GM21381 (cell line): ENCODE measurements around the gene ZC3H12A.

ENCODE experiments used
- ATAC-seq: cut with Tn5 transposase; IDR thresholded peaks from one replicate; pipeline ENCODE4 v1.9.1; 2021; ENCODE audit warnings: mild to moderate bottlenecking, moderate library complexity; ENCODE audit not compliant: unreplicated experiment

ZC3H12A gene

DNA sequence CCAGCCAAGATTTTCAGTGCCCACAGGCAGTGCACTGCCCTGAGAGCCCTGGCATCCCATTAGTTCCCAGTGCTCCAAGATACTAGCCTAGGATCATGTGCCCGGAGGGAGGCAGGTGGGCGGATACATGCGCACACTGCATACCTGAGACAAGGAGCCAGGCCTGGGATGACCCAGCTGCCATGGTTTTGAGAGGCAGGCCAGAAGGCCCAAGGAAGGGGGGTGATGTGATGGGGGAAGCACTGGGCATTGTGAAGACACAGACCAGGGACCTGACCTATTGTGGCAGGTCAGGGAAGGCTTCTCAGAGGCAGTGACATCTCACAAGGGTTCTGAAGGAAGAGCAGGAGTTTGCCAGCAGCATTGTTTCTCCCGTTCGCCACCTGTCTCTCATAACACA, 3.6 kb downstream of the ZC3H12A start:
- no peak for ATAC-seq

DNA sequence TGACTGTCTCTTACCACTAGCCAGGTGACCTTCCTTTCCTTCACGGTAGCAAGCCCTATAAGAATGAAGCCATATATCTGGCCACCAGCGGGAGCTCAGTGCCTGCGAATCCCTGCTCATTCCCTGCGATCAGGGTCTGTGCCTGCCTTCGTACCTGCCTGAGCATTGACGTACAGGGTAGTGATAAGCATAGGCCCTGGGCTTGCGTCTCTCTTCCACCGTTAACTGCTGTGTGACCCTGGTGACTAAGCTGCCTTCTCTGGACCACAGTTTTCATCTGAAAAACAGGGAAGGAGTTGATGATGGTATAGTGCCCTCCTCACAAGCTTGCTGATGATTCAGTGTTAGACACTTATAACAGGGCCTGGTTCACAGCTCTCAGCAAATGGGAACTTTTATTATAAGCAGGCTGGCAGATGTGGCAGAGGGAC, 4.1 kb downstream of the ZC3H12A start:
- ATAC-seq = no peak

DNA sequence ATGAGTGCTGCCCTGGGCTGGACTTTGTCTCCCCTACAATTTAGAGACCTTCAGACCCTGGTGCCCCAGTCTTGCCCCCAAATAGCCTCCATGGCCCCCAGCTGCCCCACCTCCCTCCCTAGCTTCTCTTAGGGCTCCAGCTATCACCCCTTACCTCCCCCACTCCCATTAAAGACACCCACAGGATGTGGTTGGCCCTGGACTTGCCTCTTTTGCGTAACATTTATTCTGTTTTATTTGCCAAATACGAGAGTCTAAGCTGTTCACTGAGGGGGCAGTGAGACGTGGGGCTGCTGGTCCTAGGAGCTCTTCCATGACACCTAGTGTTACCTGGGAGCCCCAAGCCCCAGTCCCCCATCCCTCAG, 4.5 kb downstream of the ZC3H12A start:
- ATAC-seq = no peak

DNA sequence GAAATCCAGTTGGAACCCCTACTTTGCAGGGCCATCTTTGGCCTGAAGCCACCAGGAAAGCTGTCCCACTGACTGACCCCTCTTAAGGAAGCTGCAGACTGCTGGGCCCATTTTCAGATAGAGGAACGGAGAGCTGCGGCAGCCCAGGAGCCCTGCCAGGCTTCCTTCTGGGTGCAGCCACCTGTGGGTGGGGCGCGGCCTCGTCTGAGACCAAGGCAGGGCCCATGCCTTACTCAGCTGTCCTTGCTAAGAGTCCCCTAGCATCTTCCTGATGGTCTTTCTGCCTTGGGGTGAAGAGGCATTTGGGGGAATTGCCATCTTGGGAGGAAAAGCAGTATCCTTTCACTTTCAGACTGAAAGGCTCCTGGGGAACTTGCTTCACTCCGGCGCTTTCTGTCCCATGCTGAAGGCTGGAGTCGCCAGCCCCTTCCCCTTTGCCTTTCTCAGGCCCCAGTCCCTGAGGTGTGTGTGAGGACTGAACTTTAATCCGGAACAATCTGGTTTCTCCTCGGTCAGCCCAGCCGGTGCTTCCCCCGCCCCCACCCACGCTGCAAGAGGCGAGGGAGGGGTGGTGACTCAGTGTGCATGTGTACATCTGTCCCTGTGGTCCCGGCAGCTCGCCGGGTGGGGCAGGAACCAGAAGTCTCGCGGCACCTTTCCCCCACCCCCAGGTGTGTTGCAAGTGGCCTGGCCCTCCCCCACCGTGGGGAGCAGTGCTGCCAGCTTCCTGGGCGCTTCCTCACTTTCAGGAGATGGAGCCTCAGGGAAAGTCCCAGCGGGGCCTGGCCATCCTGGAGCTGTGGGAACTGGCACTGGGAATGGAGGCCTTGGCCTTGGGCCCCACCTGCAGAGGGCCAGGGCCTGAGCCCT, 5.1 kb downstream of the ZC3H12A start:
- ATAC-seq = peak; percentile 33

DNA sequence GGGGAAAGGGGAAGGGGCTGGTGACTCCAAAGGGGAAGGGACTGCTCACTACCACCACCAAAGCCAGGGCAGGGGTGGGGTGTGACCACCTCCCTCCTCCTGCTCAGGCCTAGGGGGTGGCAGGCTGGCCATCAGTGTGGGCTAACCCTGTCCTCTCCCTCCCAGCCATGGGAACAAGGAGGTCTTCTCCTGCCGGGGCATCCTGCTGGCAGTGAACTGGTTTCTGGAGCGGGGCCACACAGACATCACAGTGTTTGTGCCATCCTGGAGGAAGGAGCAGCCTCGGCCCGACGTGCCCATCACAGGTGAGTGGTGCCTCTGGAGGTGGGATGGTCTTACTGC, 5.7 kb downstream of the ZC3H12A start:
- ATAC-seq = no peak

DNA sequence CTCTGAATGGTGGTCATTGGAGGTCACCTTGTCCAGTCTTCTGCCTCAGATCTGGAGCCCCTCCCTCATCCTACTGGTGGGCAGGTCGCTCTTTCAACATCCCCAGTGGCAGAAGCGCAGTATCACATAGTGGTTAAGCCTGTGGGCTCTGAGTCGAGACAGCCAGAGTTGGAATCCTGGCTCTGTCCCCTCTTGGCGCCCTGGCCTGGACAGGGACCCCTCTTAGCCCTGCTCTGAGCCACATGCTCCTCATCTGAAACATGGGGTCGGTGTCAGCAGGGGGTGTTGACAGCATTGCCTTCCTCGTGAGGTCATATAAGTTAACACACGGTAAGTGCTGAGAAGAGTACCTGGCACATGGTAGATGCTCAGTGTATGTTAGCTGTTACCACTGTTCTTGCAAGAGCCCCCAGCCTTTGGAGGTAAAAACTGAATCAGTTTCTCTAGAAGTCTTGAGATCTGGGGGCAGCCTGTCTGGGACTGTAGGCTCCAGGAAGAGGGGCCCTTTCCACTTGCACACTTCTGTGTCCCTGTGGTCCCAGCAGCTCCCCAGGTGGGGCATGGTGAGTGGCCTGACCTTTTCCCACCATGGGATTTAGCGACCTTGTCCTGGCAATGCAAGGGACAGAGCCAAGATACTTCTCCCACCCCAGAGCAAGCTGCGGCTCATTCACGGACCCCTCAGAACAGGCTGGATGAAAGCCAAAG, 6.4 kb downstream of the ZC3H12A start:
- no peak for ATAC-seq

DNA sequence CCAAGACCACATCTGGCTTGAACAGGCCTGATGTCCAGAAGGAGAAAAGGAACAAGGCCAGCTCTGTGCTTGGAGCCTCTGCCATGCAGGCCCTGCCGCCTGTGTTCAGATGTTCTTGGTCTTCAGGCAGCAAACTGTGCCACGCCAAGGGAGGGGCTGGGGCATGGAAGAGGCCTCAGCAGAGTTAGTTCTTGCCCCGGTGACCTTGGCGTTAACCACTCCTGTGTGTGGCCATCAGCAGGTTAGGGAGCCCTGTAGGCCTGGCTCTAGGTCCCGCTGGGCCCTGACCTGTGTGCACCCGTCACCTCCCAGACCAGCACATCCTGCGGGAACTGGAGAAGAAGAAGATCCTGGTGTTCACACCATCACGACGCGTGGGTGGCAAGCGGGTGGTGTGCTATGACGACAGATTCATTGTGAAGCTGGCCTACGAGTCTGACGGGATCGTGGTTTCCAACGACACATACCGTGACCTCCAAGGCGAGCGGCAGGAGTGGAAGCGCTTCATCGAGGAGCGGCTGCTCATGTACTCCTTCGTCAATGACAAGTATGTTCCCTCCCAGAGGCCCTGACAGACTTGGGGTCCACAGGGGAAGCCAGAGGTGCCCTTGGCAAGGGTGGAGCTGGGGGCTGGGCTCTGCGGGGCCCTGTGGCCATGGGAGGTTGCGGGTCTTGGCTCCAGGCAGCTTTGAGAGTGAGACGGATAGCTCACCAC, 7.1 kb downstream of the ZC3H12A start:
- no peak for ATAC-seq

DNA sequence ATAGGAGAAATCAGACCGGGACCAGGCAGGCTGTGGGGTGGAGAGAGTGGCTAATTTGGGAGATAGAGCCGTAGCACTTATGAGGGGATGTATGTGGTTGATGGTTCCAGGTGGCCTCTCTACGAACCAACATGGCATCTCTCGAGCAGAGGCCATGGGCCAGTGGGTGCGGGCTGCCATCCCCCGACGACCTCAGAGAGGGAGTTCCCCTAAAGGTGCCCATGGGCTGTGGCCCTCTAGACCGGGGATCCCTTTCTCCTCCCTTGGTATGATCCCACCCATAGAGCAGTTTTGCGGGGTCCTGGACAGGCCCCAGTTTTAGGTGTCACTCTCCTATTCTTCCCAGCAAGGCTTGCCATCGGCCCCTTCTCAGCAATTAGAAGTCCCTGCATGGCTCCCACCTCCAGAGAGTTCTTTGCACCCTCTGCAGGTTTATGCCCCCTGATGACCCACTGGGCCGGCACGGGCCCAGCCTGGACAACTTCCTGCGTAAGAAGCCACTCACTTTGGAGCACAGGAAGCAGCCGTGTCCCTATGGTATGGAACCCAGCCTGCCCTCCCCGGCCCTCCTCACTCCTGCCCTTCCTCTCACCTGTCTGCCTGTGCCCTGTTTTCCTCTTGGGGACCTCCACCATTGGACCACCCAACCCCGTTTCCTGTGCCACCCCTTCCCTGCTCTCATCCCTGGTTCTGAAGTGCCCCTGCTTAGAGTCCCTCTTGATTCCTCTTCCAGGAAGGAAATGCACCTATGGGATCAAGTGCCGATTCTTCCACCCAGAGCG, 7.8 kb downstream of the ZC3H12A start:
- no peak for ATAC-seq

DNA sequence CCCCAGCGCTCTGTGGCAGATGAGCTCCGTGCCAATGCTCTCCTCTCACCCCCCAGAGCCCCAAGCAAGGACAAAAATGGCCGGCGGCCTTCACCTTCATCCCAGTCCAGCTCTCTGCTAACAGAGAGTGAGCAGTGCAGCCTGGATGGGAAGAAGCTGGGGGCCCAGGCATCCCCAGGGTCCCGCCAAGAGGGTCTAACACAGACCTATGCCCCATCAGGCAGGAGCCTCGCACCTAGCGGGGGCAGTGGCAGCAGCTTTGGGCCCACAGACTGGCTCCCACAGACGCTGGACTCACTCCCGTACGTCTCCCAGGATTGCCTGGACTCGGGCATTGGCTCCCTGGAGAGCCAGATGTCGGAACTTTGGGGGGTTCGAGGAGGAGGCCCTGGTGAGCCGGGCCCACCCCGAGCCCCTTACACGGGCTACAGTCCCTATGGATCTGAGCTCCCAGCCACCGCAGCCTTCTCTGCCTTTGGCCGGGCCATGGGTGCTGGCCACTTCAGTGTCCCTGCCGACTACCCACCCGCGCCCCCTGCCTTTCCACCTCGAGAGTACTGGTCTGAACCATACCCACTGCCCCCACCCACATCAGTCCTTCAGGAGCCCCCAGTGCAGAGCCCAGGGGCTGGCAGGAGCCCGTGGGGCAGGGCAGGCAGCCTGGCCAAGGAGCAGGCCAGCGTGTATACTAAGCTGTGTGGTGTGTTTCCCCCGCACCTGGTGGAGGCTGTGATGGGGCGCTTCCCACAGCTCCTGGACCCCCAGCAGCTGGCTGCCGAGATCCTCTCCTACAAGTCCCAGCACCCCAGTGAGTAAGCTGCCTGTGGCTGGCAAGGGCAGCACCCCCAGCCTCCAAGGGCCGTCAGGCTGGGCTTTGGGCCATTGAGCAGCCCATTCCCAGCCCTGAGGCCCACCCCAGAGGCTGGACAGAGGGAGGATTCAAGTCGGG, 8.7 kb downstream of the ZC3H12A start:
- no peak for ATAC-seq

DNA sequence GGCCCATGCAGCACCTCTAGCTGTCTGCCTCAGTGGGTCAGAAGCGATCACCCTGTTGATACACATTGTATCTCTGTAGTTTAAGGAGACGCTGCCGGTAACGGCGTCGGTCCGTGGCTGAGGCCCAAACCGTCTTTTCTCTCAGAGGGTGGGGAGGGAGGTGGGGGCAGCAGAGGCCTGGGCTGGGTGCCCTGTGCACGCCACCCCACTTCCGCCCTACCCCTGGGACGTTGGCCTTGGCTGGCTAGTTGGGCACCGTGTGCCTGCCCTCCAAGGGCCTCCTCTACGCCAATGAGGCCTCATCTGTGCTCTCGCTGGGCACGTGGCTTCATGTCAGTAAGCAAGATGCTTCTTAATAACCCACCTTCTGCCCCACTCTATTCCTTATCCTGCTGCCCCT, 9.4 kb downstream of the ZC3H12A start:
- no peak for ATAC-seq

DNA sequence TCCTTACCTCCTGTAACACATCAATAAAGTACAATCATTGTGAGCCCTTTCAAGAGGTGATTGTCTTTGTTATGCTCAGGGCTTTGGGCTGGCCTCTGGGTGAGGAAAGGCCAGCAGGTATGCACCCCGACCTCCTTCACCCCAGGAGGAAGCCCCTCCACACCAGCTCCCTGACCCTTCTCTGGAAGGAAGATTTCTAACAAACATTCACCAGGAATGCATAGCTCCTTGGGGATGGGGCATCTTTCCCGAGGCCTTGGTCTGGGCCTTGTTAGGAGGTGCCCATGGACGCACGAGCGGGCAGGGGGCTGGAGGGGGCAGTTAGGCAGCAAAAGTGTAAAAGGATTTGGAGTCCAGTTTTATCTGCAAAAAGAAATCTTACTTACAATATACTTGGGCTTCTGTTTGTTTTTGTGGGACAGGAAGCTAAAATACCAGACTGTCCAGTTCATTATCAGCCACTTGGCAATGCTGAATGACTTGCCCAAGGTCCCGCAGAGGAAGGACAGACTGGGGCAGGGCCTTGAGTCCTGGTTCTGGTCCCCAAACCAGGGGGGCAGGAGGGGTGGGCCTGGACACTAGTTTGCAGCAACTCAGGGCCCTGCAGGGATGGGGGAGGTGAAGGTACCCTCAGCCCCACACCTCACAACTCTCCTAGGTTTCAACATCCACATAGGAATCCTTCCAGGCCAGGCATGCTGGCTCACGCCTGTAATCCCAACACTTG, 10.1 kb downstream of the ZC3H12A start:
- no peak for ATAC-seq

DNA sequence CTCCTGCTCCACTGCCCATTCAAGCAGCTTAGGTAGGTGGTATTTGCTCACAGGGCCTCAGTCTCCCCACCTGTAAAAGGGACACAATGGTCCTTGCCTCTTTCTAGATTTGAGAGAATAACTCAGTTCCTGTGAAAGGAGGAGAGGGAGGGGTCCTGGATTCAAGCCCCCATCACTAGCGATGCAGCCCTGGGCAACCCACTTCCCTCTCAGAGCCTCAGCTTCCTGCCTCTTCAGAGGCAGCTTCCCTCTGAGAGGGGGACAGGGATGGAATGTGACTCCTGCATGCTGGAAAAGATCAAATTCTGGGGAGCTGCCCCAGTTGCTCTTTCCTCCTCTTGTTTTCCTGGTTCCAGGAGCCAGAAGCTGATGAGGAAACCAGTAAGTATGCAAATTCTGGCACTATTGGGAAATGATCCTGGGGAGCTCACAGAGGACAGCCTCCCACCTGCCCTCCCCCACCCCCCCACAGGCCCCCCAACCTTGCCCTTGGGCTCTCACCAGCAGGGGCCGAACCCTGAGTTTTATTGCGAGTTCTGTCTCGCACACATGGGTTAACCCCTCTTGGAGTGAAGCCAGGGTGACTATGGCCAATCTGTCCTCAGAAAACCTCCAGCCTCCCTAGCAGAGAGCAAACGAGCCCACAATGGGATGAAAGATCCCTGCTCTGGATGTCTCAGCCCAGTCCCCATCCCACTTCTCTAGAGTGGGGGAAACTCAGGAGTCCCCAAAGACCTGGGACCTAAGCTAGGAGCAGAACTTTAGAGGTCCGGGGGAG, 11.7 kb downstream of the ZC3H12A start:
- no peak for ATAC-seq

DNA sequence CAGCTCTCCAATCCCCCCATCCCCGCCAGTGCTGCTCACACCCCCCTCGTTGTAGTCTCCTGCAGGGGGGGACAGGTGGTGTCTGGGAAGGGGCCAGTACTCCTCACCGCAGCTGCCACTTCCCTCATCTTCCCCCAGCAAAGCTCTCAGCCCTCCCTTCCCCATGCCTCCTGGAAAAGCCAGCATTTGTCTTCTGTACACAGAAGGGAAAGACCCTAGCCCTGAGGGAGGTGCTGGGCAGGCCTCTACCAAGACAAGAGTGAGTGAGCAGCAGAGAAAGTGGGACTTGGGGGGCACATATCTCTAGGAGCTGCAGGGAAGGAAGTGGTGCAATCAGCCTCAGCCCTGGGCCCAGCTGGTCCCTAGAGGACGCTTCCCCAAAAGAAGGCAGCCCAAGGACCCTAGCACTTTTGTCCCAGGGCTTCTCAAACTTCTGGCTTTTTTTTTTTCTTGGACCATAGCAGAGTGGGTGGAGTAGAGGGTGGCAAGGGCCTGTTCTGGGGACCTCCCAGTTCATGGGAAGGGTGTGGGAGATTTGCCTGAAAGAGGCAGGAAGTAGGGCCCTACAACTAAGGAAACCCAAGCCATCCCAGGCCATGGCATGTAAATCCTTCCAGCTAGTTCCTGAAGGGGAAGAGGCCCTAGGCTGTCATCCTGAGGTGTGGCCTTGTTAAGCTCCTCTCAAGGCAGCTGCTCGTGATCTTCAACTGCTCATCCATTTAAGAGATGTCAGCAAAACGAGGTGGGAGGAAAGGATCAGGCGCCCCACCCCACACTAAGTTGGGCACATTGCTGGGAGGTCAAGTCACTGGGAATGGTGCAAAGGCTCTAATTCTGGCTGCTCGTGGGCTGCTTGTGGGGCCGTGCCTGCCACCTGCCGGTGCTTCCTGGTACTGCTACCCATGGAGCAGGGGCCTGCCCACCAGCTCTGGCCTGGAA, 12.6 kb downstream of the ZC3H12A start:
- ATAC-seq = no peak

DNA sequence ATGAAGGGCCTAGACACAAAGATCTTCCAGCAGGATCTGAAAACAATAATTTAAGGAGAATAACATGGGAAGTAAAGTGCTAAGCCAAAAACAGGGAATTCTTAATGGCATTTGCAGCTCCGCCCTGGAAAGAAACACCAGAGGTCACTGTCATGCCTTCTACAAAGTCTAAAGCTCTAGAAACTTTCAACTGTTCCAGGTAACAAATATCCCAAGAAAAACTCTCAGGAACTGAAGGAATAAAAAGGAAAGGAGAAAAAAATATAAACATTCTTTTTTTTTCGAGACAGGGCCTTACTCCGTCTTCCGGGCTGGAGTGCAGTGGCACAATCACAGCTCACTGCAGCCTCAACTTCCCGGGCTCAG, 13.2 kb downstream of the ZC3H12A start:
- no peak for ATAC-seq

DNA sequence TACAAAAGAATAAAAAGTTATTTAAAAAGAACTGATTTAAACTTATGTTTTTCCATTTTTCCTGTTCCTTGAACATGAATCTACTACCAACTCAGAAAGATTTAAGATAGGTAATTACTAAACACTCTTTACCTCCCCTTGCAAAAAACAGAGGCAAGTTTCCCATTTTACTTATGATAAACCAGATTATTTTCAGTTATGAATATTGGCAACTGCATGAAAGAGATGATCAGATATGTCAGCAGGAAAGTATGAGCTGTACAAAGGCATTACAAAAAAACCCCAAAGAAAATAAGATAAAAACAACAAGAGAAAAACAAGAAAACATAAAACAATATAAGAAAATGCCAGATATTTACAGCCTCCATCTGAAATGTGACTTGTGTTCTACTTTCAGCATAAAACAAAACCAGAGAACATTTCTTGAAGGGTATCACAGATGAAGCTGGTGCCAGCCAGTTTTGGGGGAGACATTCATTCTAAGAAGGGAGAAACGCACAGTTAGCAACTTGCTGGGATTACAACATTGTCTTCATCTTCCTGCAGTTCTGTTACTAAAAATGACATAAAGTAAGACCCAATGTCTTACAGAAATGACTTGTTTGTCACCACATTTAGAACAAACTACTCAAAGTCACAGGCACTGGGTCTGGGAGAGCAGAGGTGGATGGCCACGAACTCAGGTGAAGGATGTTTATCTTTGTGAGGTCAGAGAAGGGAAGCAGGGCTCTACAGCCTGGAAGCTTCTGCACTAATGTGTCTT, 19.1 kb downstream of the ZC3H12A start:
- ATAC-seq = no peak

DNA sequence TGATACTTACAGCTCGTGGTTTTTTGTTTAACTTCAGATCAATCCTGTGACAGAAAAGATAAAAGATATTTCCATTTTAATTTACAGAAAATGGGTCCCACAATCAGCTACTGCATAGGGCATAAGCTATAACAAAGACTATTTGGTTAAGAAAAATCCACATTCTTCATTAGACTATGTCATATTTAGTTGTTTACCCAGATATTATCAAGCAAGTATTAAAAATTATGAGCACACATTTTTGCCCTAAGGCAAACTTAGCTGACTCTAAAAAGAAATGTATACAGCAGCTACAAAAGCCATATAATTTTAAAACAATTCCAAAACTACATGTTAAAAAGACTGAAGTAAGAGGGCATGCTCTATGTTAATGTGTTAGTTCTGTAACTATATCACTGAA, 21.5 kb downstream of the ZC3H12A start:
- no peak for ATAC-seq

DNA sequence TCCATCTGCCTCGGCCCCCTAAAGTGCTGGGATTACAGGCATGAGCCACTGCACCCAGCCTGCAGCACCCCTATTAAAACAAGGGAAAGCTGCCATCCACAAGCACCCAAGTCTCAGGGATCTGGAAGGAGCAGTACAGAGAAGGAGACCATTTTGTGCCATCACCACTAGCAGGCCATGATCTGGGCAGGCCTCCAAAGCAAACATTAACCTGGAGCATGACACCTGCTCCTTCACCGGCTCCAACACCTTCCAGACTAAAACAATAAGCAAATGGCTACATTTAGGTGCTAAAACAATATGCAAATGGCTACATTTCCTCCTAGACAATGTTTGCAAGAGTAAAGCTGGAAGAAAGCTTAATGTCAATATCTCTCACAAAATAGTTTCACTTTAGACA, 23.5 kb downstream of the ZC3H12A start:
- no peak for ATAC-seq
